K562 (cell line): ENCODE results near the gene TMEM205. TPM values are rescaled to one million over a fixed set of nuclear protein-coding genes. Genes with fewer than 3 reads are reported as not detected.
A peak's percentile ranks its signal among the peaks of the same experiment; 100 is the strongest.

ENCODE experiments used
- ATAC-seq: fragments of 200-7000 bp; cut with Tn5 transposase; 3 replicates; pipeline ENCODE4 v1.9.1; 2020; ENCODE audit warnings: moderate library complexity
- BruUV-seq: library from RNA; stranded (reverse); fragments of 400-500 nt; replicated peaks from 2 replicates; lab custom pipeline; 2021; lab: Mats Ljungman, UMichigan
- CTCF ChIA-PET: fragments of 300-600 bp; formaldehyde crosslinking; extraction: SDS; loops from one replicate; lab custom pipeline; 2021; ENCODE audit warnings: low intra/inter-chr PET ratio; lab: Yijun Ruan, JAX
- POLR2A ChIA-PET: fragments of 300-600, 350-650 bp; sonication (Branson Sonifier 250); formaldehyde crosslinking; extraction: SDS; loops from one replicate; lab custom pipeline; 2021; ENCODE audit warnings: antibody characterized with exemption, inconsistent platforms; lab: Yijun Ruan, JAX
- DNase-seq, 4 experiments: peaks; one replicate each; pipeline versions ENCODE4 v3.0.0 to v3.0.0-alpha.2; 2011 to 2018; ENCODE audit warnings: low spot score in 3 of 4, mixed read lengths in 3 of 4; ENCODE audit errors: extremely low read depth in 1 of 4
- FAIRE-seq: peaks from 2 replicates; lab custom pipeline; 2011; peaks lifted over from hg19 to GRCh38; lab: Jason Lieb, UNC
- H2AFZ ChIP-seq: 2 replicates; pipeline ENCODE4 v1.6.0; 2011; ENCODE audit warnings: low read depth, low read length, control low read depth, inconsistent platforms
- H3K27ac ChIP-seq: fragments of 200-600 bp; 3 replicates; pipeline ENCODE4 v1.8.0; 2011; ENCODE audit warnings: low read depth, mild to moderate bottlenecking, control low read depth, inconsistent platforms, low read length, moderate library complexity, mixed read lengths; ENCODE audit errors: extremely low read depth
- H3K27me3 ChIP-seq, 2 experiments: fragments of 300-600 bp in 1 of 2; 2 replicates in 1 of 2; 3 replicates in 1 of 2; pipeline versions ENCODE4 v1.6.0 to v1.8.0; 2011; ENCODE audit warnings: inconsistent platforms in 2 of 2, low read length in 2 of 2, mild to moderate bottlenecking in 1 of 2, mixed read lengths in 1 of 2, moderate library complexity in 1 of 2; ENCODE audit not compliant: control insufficient read depth in 2 of 2, insufficient read depth in 2 of 2
- H3K36me3 ChIP-seq: fragments of 300-600 bp; 3 replicates; pipeline ENCODE4 v1.8.0; 2011; ENCODE audit warnings: mild to moderate bottlenecking, low read length, inconsistent platforms; ENCODE audit not compliant: control insufficient read depth, insufficient read depth
- H3K4me1 ChIP-seq, 2 experiments: fragments of 200-600 bp in 1 of 2; replicated peaks in 1 of 2; 2 replicates in 1 of 2; 3 replicates in 1 of 2; pipeline versions ENCODE4 v1.5.1 to v1.8.0; 2011; ENCODE audit warnings: inconsistent platforms in 2 of 2, low read length in 2 of 2, mild to moderate bottlenecking in 1 of 2, mixed read lengths in 1 of 2, moderate library complexity in 1 of 2; ENCODE audit not compliant: control insufficient read depth in 2 of 2, insufficient read depth in 2 of 2
- H3K4me2 ChIP-seq: 2 replicates; pipeline ENCODE4 v1.6.1; 2011; ENCODE audit warnings: low read length, control low read depth, inconsistent platforms, mixed read lengths; ENCODE audit not compliant: insufficient read depth
- H3K4me3 ChIP-seq: fragments of 200-600 bp; sonication (generic), shearing (Covaris generic); 2 replicates; pipeline ENCODE4 v1.5.1; 2016; ENCODE audit warnings: control low read depth, inconsistent platforms
- H3K79me2 ChIP-seq: fragments of 200-600 bp; 3 replicates; pipeline ENCODE4 v1.8.0; 2011; ENCODE audit warnings: low read length, inconsistent platforms; ENCODE audit not compliant: control insufficient read depth, insufficient read depth
- H3K9ac ChIP-seq, 2 experiments: 2 replicates each; pipeline versions ENCODE4 v1.6.0 to v1.6.1; 2011; ENCODE audit warnings: low read depth in 2 of 2, low read length in 2 of 2, control low read depth in 1 of 2, inconsistent platforms in 1 of 2, mild to moderate bottlenecking in 1 of 2, mixed read lengths in 1 of 2; ENCODE audit not compliant: insufficient read depth in 1 of 2
- H3K9me1 ChIP-seq: one replicate; pipeline ENCODE4 v1.6.0; 2011; ENCODE audit warnings: inconsistent platforms, mild to moderate bottlenecking, low read length, moderate library complexity; ENCODE audit not compliant: control insufficient read depth, insufficient read depth
- H3K9me3 ChIP-seq: replicated peaks from 2 replicates; pipeline ENCODE4 v1.5.1; 2011; ENCODE audit warnings: low read depth, low read length, inconsistent platforms; ENCODE audit not compliant: control insufficient read depth, insufficient read depth
- H4K20me1 ChIP-seq: replicated peaks from 2 replicates; pipeline ENCODE4 v1.6.1; 2011; ENCODE audit warnings: low read length, inconsistent platforms, mixed read lengths; ENCODE audit not compliant: control insufficient read depth, insufficient read depth
- ATF1 ChIP-seq, 2 experiments: fragments of 450-650 bp in 1 of 2; IDR thresholded peaks; 2 replicates each; pipeline ENCODE4 v1.6.1; 2016; ENCODE audit warnings: missing compliant biosample characterization in 1 of 2, missing genetic modification characterization in 1 of 2
- ATF7 ChIP-seq: fragments of 450-650 bp; IDR thresholded peaks from 2 replicates; pipeline ENCODE4 v1.7.1; 2014; ENCODE audit warnings: mild to moderate bottlenecking, moderate library complexity
- BRCA1 ChIP-seq, 2 experiments: fragments of 450-650 bp in 1 of 2; sonication (generic) in 1 of 2; formaldehyde crosslinking in 1 of 2; IDR thresholded peaks; 2 replicates each; pipeline versions ENCODE4 v1.5.0 to v1.6.1; 2017 to 2020; ENCODE audit warnings: mild to moderate bottlenecking in 1 of 2, missing genetic modification reagents in 1 of 2
- CREM ChIP-seq: IDR thresholded peaks from 2 replicates; pipeline ENCODE4 v1.6.1; 2014; ENCODE audit warnings: antibody characterized with exemption, low read depth
- E2F4 ChIP-seq: sonication (generic); formaldehyde crosslinking; IDR thresholded peaks from 2 replicates; pipeline ENCODE4 v1.8.0; 2022; ENCODE audit warnings: mild to moderate bottlenecking, low read depth, missing genetic modification reagents
- ETV5 ChIP-seq: sonication (generic); formaldehyde crosslinking; IDR thresholded peaks from 2 replicates; pipeline ENCODE4 v1.4.0; 2020; ENCODE audit warnings: low read depth, mild to moderate bottlenecking, missing genetic modification reagents
- FOXK2 ChIP-seq, 2 experiments: fragments of 450-650 bp; IDR thresholded peaks in 1 of 2; conservative IDR thresholded peaks in 1 of 2; 2 replicates each; pipeline ENCODE4 v1.6.1; 2016; ENCODE audit warnings: low read depth in 2 of 2, mild to moderate bottlenecking in 1 of 2
- HDAC1 ChIP-seq, 2 experiments: fragments of 450-650 bp; IDR thresholded peaks; 2 replicates each; pipeline ENCODE4 v1.6.1; 2016 to 2017; ENCODE audit warnings: inconsistent platforms in 1 of 2, mild to moderate bottlenecking in 1 of 2, moderate library complexity in 1 of 2
- HINFP ChIP-seq: fragments of 450-650 bp; conservative IDR thresholded peaks from 2 replicates; pipeline ENCODE4 v1.6.1; 2016; ENCODE audit warnings: missing genetic modification characterization, low read depth, mild to moderate bottlenecking, control low read depth, missing compliant biosample characterization
- HLTF ChIP-seq: fragments of 450-650 bp; IDR thresholded peaks from 2 replicates; pipeline ENCODE4 v1.6.1; 2016
- NCOA1 ChIP-seq: fragments of 450-650 bp; IDR thresholded peaks from 2 replicates; pipeline ENCODE4 v1.6.1; 2016; ENCODE audit warnings: low read depth
- PHF8 ChIP-seq: fragments of 200-600 bp; sonication (generic); IDR thresholded peaks from 2 replicates; pipeline ENCODE4 v1.6.1; 2012; ENCODE audit warnings: mixed run types, mild to moderate bottlenecking, inconsistent platforms, low read length, moderate library complexity, borderline replicate concordance
- POLR3A ChIP-seq: IDR thresholded peaks from 2 replicates; pipeline ENCODE4 v1.6.1; 2011; ENCODE audit warnings: borderline replicate concordance, mild to moderate bottlenecking, moderate library complexity; ENCODE audit not compliant: insufficient read length, insufficient read depth; ENCODE audit errors: extremely low read depth
- SMC3 ChIP-seq: conservative IDR thresholded peaks from 2 replicates; pipeline ENCODE4 v1.6.1; 2011; ENCODE audit warnings: low read depth, low read length, improper control_type of control experiment; ENCODE audit not compliant: insufficient read depth
- VEZF1 ChIP-seq: fragments of 200-800 bp; sonication (Bioruptor generic); IDR thresholded peaks from 2 replicates; pipeline ENCODE4 v1.6.1; 2017; ENCODE audit warnings: missing genetic modification characterization, missing compliant biosample characterization
- WGBS: fragments of 100-300 bp; shearing (Covaris generic); methylation state at CpG from one replicate; pipeline ENCODE4 v1.1.6; 2016; ENCODE audit warnings: low coverage, mixed read lengths; ENCODE audit not compliant: insufficient coverage; ENCODE audit errors: missing lambda C conversion rate; 5-methylcytosine and 5-hydroxymethylcytosine counted together
- in situ Hi-C: fragments of 300-500 bp; cut with MboI; formaldehyde crosslinking; loops from 4 replicates; pipeline ENCODE4 v1.15.0; 2018; ENCODE audit warnings: inconsistent platforms, mixed read lengths
- intact Hi-C: fragments of 100-400 bp; cut with micrococcal nuclease; formaldehyde crosslinking; loops from 2 replicates; pipeline ENCODE4 v1.14.2; 2022
- polyA plus RNA-seq, 8 experiments: library from polyadenylated mRNA; depleted of rRNA in 4 of 8; stranded (reverse) in 5 of 8; unstranded in 3 of 8; fragments of >200 nt; fragmentation: Nextera tagmentation in 2 of 8; fragmentation: Illumina TruSeq in 1 of 8; extraction: Ambion mirVana in 2 of 8; extraction: Trizol in 1 of 8; gene quantifications; 2 replicates each; pipeline versions ENCODE4 v1.2.1 to v1.2.3, GENCODE V29; 2011 to 2014; ENCODE audit warnings: inconsistent platforms in 1 of 8, missing spikeins in 1 of 8
- total RNA-seq, 7 experiments: library from RNA; depleted of rRNA in 6 of 7; stranded (reverse); fragments of >200 nt in 6 of 7; fragmentation: Illumina TruSeq in 2 of 7; extraction: Trizol in 2 of 7; gene quantifications; 2 replicates each; pipeline versions ENCODE4 v1.2.1 to v1.2.3, GENCODE V29; 2011 to 2021; ENCODE audit warnings: low replicate concordance in 1 of 7

Gene TMEM205
- total and polyA plus RNA-seq, 9 of the 15 experiments (the other 6 are each of a cell fraction or from before 2014, with no cell fraction given): 21.3 to 81.5 (median 44.1) TPM

GRCh38 chr19:11293433-11294389 lies 52.4 kb downstream of the TMEM205 start:
- Histone ChIP-seq H3K9ac (peak overlapping the region; percentile 24 to 77; a peak in 3 of 4 replicates), H3K4me2 (peak overlapping the region; percentile 70), H3K9me1 (no peaks in the 10 kb centered on the region), H3K9me3 (no peaks in the 10 kb centered on the region), H2AFZ (peak overlapping the region; percentile 80), H3K4me3 (0 out of 2 replicates have a peak overlapping the region, but pooled peaks have one; percentile 6), H3K27ac (no peak overlapping the region), H3K36me3 (no peaks in the 10 kb centered on the region), H3K27me3 (peaks cover 10 to 29% of the 10 kb centered on the region in 2 experiments; a peak in 4 of 5 replicates), H3K4me1 (peaks cover 0 to 14% of the 10 kb centered on the region in 2 experiments; a peak in 3 of 5 replicates), H4K20me1 (0 out of 2 replicates have a peak, but pooled peaks cover 2% of the 10 kb centered on the region), H3K79me2 (no peaks in the 10 kb centered on the region)
- 2% methylated on average over 38 of the region's 41 CpGs for WGBS
- ATAC-seq (peak; percentile 99), FAIRE-seq (peak; percentile 46), DNase-seq (peak; percentile 90 to 96 (median 92))
- CTCF ChIA-PET: interaction anchor here (0.6 to 2.2 kb wide), 6 partner anchors 147 to 1205 kb away, joined by 3 to 24 read pairs (median 12); no protein-coding TSS in a partner anchor
- intact Hi-C loops: loop anchor here (2.0 to 10.0 kb wide), 3 partner anchors 89 to 191 kb away; partner anchors contain the start of genes ELAVL3 and EPOR
- POLR2A ChIA-PET: interaction anchor here (0.5 to 0.6 kb wide), 3 partner anchors 101 to 191 kb away, joined by 3 read pairs; partner anchors contain the start of gene PRKCSH
- no TSS peak for BruUV-seq
- in situ Hi-C loops: no loop called here
- TF ChIP-seq ATF1 (CRISPR knock-in tag; IDR thresholded peaks at IDR 0.05) (no peak), ATF1 (tag; IDR thresholded peaks at IDR 0.05) (peak; percentile 55; the same call in 1 of the 2 replicates), BRCA1 (IDR thresholded peaks at IDR 0.05) (no peak), BRCA1 (CRISPR knock-in tag; IDR thresholded peaks at IDR 0.05) (no peak), HINFP (tag) (peak; percentile 66; the same call in 1 of the 2 replicates), PHF8 (peak; percentile 21; the same call in 1 of the 2 replicates), HDAC1 (IDR thresholded peaks at IDR 0.05) (peak in 1 of 2 experiments; percentile 44; a peak in 1 of 4 replicates), SMC3 (peak; percentile 97), CREM (peak; percentile 56), NCOA1 (0 out of 2 replicates have a peak, but pooled peaks have one; percentile 20), VEZF1 (CRISPR knock-in tag) (peak; percentile 82), FOXK2 (conservative IDR thresholded peaks at IDR 0.05 in 1 of 2, IDR thresholded peaks at IDR 0.05 in 1 of 2; ENCODE audit: low read depth in 2 of 2) (no peak), POLR3A (no peak), E2F4 (no peak), ATF7 (0 out of 2 replicates have a peak, but pooled peaks have one; percentile 11), HLTF (0 out of 2 replicates have a peak, but pooled peaks have one; percentile 35), ETV5 (0 out of 2 replicates have a peak, but pooled peaks have one; percentile 28)
